ENCODE results near the gene SEC14L1.

The SEC14L1 gene

DNA sequence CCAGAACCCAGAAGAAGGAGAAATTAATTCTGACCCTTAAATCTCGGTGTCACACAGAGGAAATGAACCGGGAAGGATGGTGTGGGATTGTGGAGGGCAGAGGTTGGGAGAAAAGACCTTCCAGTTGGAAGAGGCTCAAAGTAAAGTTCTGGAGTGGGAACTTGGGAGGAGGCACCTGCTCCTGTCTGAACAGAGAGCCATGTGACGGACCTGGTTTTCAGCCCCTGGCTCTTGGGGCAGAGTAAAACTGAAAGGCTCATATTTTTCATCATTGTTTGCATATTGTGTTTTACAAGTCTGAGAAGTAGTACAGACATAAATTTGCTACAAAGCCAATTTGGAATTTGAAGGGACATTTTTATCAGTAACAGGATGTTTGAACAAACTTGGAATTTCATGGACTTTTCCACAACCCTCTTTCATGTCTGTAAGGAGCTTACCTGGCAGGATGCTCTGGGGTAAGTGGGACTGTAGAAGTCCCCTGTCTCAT is 24.4 kb upstream of the SEC14L1 start:
- Histone ChIP-seq H3K9ac (no peak overlapping the region), H2AFZ (no peak overlapping the region), H3K27me3 (ENCODE audit: control insufficient read depth, insufficient read depth, low read length) (no peaks in the 10 kb centered on the region), H3K9me3 (ENCODE audit: control insufficient read depth, low read length) (no peaks in the 10 kb centered on the region), H3K36me3 (ENCODE audit: control insufficient read depth, insufficient read depth, low read length) (no peaks in the 10 kb centered on the region), H3K4me3 (ENCODE audit: low read depth, low read length) (no peak overlapping the region), H3K79me2 (no peaks in the 10 kb centered on the region), H3K27ac (peak overlapping the region; percentile 24), H3K4me1 (no peaks in the 10 kb centered on the region), H3K4me2 (ENCODE audit: low read length) (no peak overlapping the region)
- TF ChIP-seq, protein P1, sequence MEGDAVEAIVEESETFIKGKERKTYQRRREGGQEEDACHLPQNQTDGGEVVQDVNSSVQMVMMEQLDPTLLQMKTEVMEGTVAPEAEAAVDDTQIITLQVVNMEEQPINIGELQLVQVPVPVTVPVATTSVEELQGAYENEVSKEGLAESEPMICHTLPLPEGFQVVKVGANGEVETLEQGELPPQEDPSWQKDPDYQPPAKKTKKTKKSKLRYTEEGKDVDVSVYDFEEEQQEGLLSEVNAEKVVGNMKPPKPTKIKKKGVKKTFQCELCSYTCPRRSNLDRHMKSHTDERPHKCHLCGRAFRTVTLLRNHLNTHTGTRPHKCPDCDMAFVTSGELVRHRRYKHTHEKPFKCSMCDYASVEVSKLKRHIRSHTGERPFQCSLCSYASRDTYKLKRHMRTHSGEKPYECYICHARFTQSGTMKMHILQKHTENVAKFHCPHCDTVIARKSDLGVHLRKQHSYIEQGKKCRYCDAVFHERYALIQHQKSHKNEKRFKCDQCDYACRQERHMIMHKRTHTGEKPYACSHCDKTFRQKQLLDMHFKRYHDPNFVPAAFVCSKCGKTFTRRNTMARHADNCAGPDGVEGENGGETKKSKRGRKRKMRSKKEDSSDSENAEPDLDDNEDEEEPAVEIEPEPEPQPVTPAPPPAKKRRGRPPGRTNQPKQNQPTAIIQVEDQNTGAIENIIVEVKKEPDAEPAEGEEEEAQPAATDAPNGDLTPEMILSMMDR (IDR thresholded peaks at IDR 0.05) = no peak

DNA sequence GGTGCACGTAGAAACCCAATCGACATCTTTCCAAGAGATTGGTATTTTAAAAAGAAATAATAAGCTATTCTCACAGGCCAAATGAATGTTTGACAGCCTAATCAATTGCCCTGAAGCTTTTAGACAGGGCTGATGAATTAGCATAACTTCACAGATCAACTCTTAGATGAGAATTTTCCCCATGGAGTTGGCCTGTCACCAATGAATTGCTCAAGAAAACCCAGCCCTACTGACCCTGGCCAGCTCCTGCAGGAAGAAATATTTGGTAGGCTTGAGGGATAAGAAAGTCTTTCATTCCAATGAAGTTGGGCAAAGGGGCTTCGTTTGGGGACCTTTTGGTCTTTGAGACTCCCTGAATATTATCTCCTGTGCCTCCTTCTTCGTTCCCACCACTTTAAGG is 23.4 kb upstream of the SEC14L1 start:
- Histone ChIP-seq H3K4me1 (no peaks in the 10 kb centered on the region), H3K9me3 (ENCODE audit: control insufficient read depth, low read length) (no peaks in the 10 kb centered on the region), H3K9ac (no peak overlapping the region), H3K27ac (peak overlapping the region; percentile 69), H3K36me3 (ENCODE audit: control insufficient read depth, insufficient read depth, low read length) (no peaks in the 10 kb centered on the region), H2AFZ (no peak overlapping the region), H3K79me2 (no peaks in the 10 kb centered on the region), H3K4me3 (ENCODE audit: low read depth, low read length) (no peak overlapping the region), H3K27me3 (ENCODE audit: control insufficient read depth, insufficient read depth, low read length) (no peaks in the 10 kb centered on the region), H3K4me2 (ENCODE audit: low read length) (no peak overlapping the region)
- TF ChIP-seq, protein P1 (IDR thresholded peaks at IDR 0.05) = no peak

DNA sequence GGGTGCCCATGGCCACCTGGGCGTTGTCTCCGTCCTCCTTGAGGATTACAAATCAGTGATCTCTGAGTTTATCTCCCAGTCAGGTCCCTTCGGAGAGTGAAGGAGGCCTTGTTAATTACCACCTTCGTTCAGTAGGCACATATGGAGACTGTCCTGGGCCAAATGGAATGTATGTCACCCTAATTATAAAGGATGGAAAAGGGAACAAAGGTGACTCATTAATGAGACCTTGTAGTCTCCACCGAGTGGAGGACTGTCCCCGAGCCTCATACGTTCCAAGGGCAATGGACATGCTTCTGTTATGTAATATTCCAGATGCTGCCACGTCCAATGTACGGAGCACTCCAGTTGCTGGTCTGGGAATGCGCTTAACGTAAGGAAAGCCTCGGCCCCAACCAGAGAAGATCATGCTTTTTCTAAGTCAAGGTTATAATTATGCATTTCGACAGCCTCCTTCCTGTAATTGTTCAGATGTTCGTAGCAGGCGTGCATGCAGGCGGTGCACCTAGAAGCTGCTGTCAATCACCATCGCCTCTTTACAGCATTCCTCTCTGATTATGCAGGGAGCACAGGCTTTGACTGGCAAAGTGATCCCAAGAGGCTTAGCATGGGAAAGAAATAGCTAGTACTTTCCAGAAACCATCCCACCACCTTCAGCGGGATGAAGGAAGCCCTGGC is 22.4 kb upstream of the SEC14L1 start:
- TF ChIP-seq, protein P1 (IDR thresholded peaks at IDR 0.05) = no peak
- peak overlapping the region; percentile 69 for H3K27ac ChIP-seq
- H3K79me2 ChIP-seq = no peaks in the 10 kb centered on the region
- H3K9ac ChIP-seq = no peak overlapping the region
- no peak overlapping the region for H3K4me2 ChIP-seq (ENCODE audit: low read length)
- H3K4me1 ChIP-seq = no peaks in the 10 kb centered on the region
- no peak overlapping the region for H3K4me3 ChIP-seq (ENCODE audit: low read depth, low read length)
- no peaks in the 10 kb centered on the region for H3K27me3 ChIP-seq (ENCODE audit: control insufficient read depth, insufficient read depth, low read length)
- H3K9me3 ChIP-seq (ENCODE audit: control insufficient read depth, low read length) = no peaks in the 10 kb centered on the region
- no peaks in the 10 kb centered on the region for H3K36me3 ChIP-seq (ENCODE audit: control insufficient read depth, insufficient read depth, low read length)
- no peak overlapping the region for H2AFZ ChIP-seq

DNA sequence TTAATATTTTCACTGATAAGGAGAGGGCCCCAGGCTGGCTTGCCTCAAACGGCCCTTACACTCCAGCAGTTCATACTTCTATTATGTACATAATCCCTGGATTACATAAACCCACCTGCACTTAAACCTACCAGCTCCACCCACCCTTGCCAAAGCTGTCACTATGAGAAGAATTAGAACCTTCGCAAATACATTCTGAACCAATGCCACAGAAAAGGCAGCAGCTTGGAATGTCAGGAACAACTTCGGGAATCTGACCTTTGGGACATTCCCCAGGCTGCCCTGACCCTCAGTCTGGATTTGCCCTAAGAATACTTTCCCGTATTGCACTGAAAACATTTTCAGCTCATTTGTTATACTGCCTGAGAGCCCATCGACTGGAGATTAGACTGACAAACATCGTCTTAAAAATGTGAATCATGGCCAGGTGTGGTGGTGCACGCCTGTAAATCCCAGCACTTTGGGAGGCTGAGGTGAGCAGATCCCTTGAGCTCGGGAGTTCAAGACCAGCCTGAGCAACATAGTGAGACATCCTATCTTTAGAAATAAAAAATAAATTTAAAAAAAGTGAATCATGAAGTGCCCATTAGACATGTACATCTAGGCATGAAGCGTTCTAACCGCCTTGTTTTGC is 21.0 kb upstream of the SEC14L1 start:
- Histone ChIP-seq H3K27ac (peak overlapping the region; percentile 60), H3K36me3 (ENCODE audit: control insufficient read depth, insufficient read depth, low read length) (no peaks in the 10 kb centered on the region), H3K79me2 (no peaks in the 10 kb centered on the region), H3K9ac (no peak overlapping the region), H2AFZ (no peak overlapping the region), H3K27me3 (ENCODE audit: control insufficient read depth, insufficient read depth, low read length) (no peaks in the 10 kb centered on the region), H3K4me3 (ENCODE audit: low read depth, low read length) (no peak overlapping the region), H3K4me2 (ENCODE audit: low read length) (no peak overlapping the region), H3K9me3 (ENCODE audit: control insufficient read depth, low read length) (no peaks in the 10 kb centered on the region), H3K4me1 (no peaks in the 10 kb centered on the region)
- TF ChIP-seq, protein P1 (IDR thresholded peaks at IDR 0.05) = no peak

Data from parathyroid adenoma (tissue), 2 donors.